ENCODE results near the gene BAIAP2. TPM values are rescaled to one million over a fixed set of nuclear protein-coding genes. Genes with fewer than 3 reads are reported as not detected.

BAIAP2 gene
- total and polyA plus RNA-seq, 10 of the 15 experiments (the other 5 are each of a cell fraction or from before 2014, with no cell fraction given), result 0.15 to 1.2 (median 0.46) TPM; not detected in 2

GRCh38 chr17:81083125-81083765, 48.3 kb downstream of the BAIAP2 start:
- FAIRE-seq (no peak), DNase-seq (ENCODE audit: low read depth, low spot score) (no peak), ATAC-seq (no peak)
- H3K36me3 ChIP-seq (ENCODE audit: control insufficient read depth in 2 of 2, insufficient read depth in 2 of 2, low read length in 1 of 2), result no peaks in the 10 kb centered on the region
- H3K79me2 ChIP-seq (ENCODE audit: control insufficient read depth, insufficient read depth, low read length), result no peaks in the 10 kb centered on the region
- no peak overlapping the region for H3K27ac ChIP-seq (ENCODE audit: control insufficient read depth, insufficient read depth)
- intact Hi-C loops (cut with micrococcal nuclease; ENCODE audit: unreplicated experiment) (no loop called here), in situ Hi-C loops (cut with MboI) (no loop called here)
- CTCF ChIA-PET, result no interaction called here
- H4K20me1 ChIP-seq (ENCODE audit: control insufficient read depth, insufficient read depth), result no peaks in the 10 kb centered on the region
- RAD21 ChIA-PET (ENCODE audit: unreplicated experiment), result no interaction called here
- H3K4me1 ChIP-seq (ENCODE audit: control insufficient read depth, insufficient read depth, low read length), result no peaks in the 10 kb centered on the region
- no peaks in the 10 kb centered on the region for H3K9me3 ChIP-seq (replicated peaks; ENCODE audit: control insufficient read depth, insufficient read depth, low read length)
- no peak overlapping the region for H3K4me2 ChIP-seq (ENCODE audit: control insufficient read depth, insufficient read depth)
- BruUV-seq (replicated peaks), result no TSS peak
- no peak overlapping the region for H3K9ac ChIP-seq (ENCODE audit: control insufficient read depth, insufficient read depth, low read length)
- WGBS (ENCODE audit: insufficient coverage, insufficient replicate concordance, low lambda C conversion rate, missing lambda C conversion rate), result 42% methylated on average over 27 of the region's 27 CpGs
- POLR2A ChIA-PET, result no interaction called here
- H2AFZ ChIP-seq (ENCODE audit: control insufficient read depth, low read depth, low read length), result no peak overlapping the region
- H3K4me3 ChIP-seq, result no peak overlapping the region
- SMC1A ChIA-PET (ENCODE audit: uncharacterized antibody, unreplicated experiment), result no interaction called here
- H3K27me3 ChIP-seq (replicated peaks in 1 of 2; ENCODE audit: control insufficient read depth in 2 of 2, insufficient read depth in 2 of 2, low read length in 1 of 2), result no peaks in the 10 kb centered on the region; a peak in 2 of 4 replicates
- TF ChIP-seq CBX3 (IDR thresholded peaks at IDR 0.05; ENCODE audit: borderline replicate concordance, low read depth), result no peak
- TF ChIP-seq PRDM15 (CRISPR knock-in tag; IDR thresholded peaks at IDR 0.05), result no peak
- no peak for TF ChIP-seq E2F4 (IDR thresholded peaks at IDR 0.05; ENCODE audit: low read depth, low read length)
- TF ChIP-seq PAX5 (IDR thresholded peaks at IDR 0.05; ENCODE audit: borderline replicate concordance, low read depth, low read length), result no peak
- TF ChIP-seq GATAD2B (conservative IDR thresholded peaks at IDR 0.05; ENCODE audit: low read depth), result no peak
- no peak for TF ChIP-seq HCFC1 (IDR thresholded peaks at IDR 0.05; ENCODE audit: low read length)
- TF ChIP-seq MTA2 (IDR thresholded peaks at IDR 0.05; ENCODE audit: low read depth), result no peak
- no peak for TF ChIP-seq ATF2 (IDR thresholded peaks at IDR 0.05; ENCODE audit: low read length)
- TF ChIP-seq MYB (IDR thresholded peaks at IDR 0.05; ENCODE audit: borderline replicate concordance, low read depth, low read length), result no peak
- no peak for TF ChIP-seq STAT1 (conservative IDR thresholded peaks at IDR 0.05)
- TF ChIP-seq ZBTB11 (CRISPR knock-in tag; IDR thresholded peaks at IDR 0.05), result no peak
- no peak for TF ChIP-seq FOXM1 (IDR thresholded peaks at IDR 0.05; ENCODE audit: low read depth, low read length)
- TF ChIP-seq IRF3 (IDR thresholded peaks at IDR 0.05), result no peak
